ENCODE results near the gene VRK2.

The VRK2 gene

DNA sequence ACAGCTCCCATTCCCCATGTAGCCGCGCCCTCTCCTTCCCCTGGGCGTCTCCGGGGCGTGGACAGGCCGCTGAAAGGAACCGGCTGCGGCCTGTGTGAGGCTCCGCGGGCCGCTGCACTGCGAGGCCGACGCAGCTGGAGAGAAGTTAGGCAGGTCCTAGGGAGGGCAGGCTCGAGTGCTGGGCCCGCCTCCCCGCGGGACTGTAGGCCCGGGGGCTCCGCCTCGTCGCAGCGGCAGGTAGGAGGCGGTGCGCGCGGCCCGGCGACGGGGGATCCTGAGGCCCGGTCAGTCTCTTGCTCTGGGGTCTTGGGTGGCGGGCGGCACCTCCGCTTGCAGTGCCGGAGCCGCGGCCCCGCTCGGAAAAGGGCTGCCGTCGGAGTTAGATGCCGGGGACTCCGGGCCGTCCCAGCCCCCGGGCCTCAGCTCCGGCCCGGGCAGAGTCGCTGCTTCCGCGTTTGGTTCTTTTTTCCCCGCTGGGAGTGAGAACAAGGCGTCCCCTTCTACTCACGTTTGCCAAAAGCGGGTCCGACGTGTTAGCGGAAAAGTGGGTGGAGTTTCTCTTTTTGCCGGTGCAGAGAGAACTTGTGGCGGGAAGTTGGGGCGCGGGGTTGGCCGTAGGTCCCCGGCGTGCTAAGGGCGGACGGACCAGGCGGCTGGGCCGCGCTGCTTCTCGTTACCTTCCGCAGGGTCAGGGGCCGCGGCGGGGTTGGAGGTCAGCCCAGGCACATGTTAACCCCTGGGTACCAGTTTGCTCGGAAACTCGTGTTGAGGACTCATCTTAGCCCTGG, at the start of gene VRK2:
VRK2 (plus strand) TSS at position 222 of the 788 bp plus-strand sequence. CDS start 2,026 bp downstream, outside the sequence.
- peak; percentile 71 for DNase-seq (ENCODE audit: low read depth)

DNA sequence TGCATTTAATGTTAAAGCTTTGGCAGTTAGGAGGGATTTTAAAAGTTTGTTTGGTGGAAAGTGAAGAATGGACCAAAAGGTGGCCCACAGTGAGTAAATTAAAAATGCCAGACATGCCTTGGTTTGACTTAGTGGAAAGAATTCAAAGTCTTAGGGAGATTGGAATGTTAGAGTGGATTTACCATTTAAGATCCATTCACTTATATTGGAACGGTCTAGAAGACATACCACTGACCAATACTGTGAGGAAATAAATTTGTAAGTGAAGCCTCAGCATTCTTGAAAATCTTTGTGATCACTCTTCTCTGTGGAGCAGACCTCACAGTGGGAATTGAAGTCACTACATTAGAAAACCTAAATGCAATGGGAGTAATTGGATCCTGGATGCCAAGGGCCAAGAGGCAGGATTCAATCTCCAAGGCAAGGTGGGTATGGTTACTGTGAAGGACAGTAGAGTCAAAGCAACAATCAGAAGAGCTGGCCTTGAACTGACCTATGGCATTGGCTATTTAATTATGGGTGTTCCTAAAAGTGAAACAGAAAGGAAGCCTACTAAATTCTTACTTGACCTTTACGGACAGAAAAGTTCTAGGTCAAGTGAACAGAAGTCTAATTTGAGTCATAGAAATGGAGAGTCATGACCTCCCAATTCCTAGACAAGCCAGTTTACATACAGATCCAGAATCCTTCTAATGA, 40.2 kb upstream of the VRK2 start:
- no peak for DNase-seq (ENCODE audit: low read depth)

DNA sequence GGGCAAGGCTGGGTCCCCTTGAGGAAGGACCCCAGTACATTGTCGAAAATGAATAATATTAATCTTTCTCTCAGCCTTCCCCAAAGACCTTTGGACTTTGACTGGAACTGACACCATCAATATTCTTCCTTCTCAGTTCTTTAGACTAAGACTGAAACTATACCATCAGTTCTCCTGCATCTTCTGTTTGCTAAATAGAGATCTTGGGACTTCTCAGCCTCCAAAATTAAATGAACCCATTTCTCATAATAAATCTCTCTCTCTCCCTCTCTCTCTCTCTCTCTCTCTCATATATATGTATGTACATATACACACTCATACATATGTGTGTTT, 39.7 kb upstream of the VRK2 start:
- DNase-seq (ENCODE audit: low read depth): no peak

DNA sequence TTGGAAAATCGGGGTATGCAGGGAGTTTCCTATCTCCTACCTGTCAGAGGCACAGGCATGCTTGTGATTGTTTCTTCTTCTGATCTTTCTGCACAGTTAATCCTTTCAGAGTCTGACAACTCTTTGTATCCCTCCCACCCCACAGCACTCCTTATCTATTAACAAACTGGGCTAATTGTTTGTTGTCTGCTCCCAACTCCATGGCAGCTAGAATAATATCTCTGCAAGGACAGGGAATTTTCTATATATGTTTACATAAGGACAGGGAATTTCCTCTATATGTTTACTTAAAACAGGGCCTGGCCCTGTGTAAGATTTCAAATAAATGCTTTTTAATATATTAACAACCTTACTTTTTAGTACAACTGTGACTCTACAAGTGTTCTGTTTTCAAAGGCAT, 36.0 kb upstream of the VRK2 start:
- DNase-seq (ENCODE audit: low read depth): no peak

DNA sequence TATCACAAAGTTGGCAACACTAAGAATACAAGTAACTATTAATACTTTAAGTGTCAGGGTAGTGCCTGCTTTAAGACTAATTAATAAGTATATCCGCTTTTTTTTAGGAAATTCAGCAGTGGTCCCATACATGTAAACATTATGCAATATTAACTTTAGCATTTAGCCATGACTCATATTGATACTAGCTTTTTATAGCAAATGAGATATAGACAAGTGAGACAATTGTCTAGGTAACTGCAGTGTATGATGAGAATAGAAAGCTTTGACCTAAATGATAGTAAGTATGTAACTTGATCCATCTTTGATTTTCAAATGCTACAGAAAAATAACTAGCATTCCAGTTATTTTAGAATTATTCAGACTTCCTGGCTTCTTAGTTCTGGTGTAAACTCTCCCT, 27.4 kb upstream of the VRK2 start:
- no peak for DNase-seq (ENCODE audit: low read depth)

DNA sequence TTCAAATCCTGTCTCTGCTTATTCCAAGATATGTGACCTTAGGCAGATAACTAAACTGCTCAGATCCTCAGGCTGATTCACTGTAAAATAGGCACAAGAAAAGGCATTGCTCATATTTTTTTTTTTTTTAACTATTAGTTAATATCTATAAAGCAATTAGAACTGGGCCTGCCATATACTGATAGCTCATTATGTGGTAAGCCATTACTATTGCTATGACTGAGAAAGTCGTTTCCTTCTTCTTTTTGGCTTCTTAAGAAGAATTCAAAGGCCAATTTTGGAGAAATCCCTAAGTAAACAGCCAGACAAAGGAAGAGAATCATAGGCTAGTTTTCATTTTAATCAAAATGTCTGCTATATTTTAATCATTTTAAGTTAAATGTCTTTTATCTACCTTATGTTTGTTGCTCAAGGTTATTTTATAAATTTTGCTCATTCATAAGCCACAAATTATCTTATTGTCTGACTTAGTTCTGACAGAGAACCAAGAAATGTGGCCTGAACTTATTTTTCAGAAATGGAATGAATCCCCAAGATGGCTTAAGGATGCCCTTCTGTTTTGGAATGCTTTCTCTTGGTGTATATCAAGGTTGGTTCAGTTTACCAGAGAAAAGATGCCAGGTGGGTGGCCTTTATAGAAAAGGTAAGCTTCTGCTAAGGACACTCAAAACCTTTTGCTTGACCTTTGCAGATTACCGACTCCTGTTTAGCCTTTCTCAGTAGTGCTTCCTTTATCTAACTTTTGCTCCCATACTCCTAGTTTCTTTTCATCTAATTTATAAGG, 21.3 kb upstream of the VRK2 start:
- no peak for DNase-seq (ENCODE audit: low read depth)

DNA sequence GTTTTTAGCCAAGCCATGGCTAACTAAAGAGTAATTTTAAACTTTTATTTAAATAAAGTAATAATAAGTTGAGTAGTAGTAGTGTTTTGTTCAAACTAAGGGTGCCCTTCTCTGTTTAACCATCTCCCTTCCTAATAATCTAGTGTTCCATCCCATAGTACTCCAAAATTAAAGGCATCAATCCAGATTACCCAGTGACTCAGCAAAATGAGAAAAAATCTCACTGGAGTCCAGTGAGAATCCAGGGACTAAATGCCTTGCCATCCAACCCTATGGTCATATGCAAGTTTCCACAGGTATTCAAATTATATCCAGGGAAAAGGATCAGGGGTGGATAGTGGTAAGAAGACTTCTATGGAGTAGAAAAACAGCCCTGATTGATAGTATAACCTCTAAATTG, 19.6 kb upstream of the VRK2 start:
- DNase-seq (ENCODE audit: low read depth): no peak

DNA sequence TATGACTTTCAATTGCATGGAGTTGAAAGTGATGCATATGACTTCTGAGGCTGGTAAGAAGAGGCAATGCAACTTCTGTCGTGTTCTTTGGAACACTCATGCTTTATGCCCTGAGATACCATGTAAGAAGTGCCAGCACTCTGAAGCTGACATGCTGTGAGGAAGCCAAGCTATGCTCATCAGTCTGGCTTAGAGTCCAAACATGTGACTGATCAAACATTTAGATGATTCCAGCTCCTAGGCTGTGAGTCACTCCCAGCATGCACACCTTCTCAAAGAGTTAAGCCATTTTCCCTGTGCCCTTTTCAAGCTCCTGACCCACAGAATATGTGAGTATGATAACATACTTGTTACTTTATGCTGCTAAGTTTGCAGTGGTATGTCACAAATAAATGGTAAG, 15.8 kb upstream of the VRK2 start:
- no peak for DNase-seq (ENCODE audit: low read depth)

DNA sequence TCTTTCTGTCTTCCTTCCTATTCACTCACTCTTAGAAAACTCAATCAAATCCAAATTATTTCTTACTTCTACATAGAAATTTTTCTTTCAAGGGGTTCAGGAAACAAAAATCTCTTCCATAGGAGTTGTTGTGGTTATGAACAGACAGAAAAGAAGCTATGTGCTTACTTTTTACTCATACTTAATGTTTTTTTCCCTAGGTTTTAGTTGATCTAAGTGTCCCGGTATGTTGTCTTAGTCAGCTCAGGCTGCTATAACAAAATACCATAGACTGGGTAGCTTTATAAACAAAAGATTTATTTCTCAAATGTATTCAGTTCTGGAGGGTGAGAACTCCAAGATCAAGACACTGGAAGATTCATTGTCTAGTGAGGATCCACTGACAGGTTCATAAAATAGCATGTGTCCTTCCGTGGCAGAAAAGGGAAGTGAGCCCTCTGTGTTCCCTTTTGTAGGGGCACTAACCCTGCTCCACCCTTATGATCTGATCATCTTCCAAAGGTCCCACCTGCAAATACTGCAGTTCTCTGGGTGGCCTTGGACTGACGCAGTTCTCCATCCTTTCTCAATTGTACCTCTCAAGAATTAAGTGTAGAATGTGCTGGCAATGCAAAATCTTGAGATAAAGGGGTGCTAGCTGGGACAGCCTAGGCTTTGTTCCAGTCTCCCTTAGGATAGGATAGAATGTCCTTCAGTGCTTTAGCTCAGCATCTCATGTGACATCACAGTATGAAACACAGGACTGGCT, 14.4 kb upstream of the VRK2 start:
- no peak for DNase-seq (ENCODE audit: low read depth)

DNA sequence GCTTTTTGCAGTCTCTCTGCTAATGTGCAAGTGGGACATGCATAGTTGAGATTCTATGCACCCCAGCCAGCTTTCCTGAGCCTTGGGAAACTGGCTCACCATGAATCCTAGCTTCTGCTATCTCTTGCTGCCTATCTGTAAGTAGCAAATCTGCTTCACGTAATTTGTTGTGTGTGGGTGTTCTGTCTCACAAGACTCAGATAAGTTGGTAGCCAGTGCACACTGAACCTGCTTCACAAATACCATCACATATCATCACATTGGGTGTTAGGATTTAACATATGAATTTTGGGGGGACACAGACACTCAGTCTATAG, 13.9 kb upstream of the VRK2 start:
- DNase-seq (ENCODE audit: low read depth): no peak

DNA sequence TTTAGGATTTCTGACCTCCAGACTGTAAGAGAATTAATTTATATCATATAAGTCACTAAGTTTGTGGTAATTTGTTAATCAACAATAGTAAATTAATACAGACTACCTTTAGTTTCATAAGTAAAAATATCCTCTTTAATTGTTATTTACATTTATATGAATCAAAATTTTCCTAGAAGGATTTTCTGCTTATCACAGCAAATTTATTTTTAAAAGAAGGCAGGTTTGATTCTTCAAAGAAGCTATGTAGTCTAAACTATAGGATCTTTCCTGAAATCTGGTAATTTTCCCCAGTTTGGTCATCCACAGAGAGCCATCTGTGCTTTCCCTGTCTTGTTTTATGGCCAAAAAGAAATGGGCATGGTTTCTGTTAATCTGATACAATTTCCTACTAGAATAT, 13.1 kb upstream of the VRK2 start:
- DNase-seq (ENCODE audit: low read depth): no peak

DNA sequence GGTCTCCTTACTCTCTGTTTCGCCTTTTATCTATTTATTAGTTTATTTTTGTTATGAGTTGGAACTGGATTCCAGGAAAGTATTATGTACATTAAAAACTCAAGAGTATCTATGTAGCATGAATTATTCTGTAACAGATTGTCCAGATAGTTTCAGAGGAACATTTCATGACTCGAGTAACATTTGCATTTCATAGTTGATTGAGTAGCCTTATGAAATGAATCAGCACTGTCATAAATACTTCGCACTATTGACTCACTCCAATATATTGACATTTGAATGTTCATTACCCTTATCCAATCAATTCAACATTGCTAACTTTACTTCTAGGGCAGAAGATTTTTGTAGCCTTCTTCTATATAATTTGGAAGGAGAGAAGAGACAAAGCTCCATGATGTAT, 11.3 kb upstream of the VRK2 start:
- DNase-seq (ENCODE audit: low read depth): no peak

DNA sequence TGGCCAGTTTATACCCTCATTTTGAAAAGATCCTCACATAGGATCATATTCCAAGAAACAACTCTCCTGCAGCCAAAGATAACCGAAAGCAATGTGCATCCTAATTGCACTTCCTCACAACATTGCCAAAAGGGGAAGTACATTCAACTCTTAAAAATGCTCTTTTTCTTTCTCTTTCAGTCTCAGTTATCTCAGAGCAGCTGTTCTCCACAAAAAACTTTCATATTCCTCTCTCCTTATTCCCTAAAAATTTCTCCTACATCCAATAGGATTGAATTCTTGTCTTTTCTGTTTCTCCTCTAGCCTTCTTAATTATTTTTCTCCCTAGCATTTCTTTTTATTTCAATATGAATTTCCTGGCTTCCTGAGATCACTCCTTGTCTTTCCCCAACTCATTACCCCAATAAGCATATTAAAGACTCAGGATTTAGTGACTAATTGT, 7.4 kb upstream of the VRK2 start:
- DNase-seq (ENCODE audit: low read depth): no peak

DNA sequence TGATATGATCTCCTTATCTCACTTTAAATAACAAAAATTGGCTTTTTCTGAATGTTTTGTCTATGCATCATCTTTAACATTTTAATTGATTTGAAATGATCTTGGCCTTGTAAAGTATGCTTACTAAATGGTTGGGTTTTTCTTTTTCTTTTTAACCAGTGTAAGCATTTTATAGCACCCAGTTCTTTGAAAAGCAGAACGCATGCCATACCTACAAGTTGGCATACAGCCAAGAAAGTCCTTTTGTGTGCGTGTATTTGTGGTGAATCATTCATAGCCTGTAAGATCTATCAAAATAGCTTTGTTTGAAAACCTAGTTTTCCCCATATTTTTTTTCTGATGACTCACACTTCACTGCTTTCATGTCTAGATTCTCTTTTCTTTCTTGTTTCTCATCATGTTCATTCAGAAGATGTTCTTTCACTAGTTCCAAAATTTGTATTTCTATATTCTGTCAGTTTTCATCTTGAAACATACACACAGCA, 4.1 kb upstream of the VRK2 start:
- DNase-seq (ENCODE audit: low read depth): no peak

DNA sequence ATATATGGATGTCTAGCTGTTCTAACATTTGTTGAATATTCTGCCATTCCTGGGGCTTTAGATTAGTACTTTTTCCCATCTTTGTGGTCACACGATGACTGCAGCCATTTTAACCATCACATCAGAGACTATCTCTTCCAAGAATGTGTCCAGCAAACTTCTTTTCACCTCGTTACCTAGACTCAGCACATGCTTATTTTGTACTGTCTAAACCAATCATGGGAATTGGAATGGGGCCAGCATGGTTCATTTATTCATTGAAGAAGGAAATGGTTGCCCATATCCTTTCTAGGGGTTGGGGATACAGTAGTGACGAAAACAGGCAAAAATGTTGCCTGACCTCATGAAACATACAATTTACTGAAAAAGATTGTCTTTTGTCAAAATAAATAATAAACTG, 2.5 kb upstream of the VRK2 start:
- no peak for DNase-seq (ENCODE audit: low read depth)

DNA sequence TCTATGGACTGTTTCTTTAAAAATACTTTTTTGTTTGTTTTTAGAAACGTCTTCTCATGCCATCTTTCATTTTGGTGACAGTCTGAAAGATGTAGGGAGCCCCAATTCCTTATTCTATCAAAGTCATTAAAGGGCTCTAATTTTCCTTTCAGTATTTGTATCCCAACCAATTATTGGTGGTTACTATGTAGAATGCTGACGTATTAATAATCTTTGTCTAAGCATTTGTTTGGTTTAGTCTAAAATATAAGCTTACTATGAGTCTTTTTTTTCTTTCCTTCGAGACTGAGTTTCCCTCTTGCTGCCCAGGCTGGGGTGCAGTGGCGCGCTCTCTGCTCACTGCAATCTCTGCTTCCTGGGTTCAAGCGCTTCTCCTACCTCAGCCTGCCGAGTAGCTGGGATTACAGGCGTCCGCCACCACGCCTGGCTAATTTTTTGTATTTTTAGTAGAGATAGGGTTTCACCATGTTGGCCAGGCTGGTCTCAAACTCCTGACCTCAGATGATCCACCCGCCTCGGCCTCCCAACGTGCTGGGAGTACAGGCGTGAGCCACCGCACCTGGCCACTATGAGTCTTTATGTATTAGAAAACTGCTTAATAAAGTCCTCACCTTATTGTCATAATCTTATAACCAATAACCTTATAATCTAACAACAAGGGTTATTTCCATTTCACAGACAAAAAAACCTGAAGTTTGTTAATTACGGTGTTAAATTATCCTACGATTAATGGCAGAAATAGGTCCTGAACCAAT, 849 bp upstream of the VRK2 start:
- DNase-seq (ENCODE audit: low read depth): no peak

DNA sequence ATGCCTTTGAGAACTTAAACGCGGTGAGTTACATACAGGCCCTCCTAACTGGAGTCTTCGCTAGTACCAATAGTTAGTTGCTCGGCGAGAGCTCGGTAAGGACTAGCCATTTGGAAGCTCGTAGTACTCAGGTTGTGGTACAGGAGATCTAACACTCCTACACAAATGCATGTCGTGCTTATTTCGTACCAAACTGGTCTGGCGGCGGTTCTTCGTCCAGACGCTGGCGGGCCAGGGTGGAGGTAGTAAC, 346 bp upstream of the VRK2 start:
- DNase-seq (ENCODE audit: low read depth): no peak

DNA sequence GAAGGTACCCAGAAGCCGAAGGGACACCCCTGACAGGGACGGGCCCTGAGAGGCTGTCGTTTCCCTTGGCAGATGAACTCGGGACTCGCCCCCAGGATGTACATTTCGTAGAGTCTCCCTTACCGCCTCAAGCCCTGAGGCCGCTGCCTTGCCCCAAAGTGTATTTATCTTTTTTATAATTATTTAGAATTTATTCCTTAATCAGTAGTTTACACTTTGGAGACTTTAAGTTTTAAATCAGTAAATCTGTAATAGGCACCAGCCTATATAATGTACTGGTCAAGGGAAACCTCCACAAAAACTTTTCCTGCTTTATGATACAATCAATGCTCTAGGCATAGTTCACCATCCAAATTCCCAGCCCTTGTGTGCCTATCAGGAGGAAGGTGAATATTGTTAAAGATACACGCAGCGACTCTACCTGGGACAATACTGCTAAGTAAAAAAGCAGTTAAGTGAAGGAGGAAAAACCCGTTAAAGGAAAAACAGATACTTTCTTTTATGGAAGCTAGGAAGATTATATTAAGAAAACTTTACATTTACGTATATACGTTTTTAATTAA, 848 bp downstream of the VRK2 start:
- DNase-seq (ENCODE audit: low read depth): no peak

DNA sequence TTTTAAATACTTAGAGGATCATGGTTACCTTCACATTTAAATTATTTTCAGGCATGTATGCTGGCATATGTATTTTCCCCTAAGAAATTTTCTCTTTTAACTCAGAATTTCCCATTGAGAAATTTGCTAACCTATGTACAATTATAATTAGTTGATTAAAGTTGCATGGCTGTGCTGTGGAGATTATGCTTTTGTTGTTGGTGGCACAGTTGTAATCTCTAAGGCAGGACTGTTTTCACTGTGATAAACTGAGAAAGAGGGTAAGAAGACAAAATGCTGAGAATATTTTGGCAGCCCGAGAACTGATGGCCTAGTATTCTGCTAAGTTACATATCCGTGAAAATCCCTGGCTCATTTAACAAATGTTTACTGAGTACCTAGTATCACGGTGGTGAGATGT, 1.4 kb downstream of the VRK2 start:
- DNase-seq (ENCODE audit: low read depth): no peak

DNA sequence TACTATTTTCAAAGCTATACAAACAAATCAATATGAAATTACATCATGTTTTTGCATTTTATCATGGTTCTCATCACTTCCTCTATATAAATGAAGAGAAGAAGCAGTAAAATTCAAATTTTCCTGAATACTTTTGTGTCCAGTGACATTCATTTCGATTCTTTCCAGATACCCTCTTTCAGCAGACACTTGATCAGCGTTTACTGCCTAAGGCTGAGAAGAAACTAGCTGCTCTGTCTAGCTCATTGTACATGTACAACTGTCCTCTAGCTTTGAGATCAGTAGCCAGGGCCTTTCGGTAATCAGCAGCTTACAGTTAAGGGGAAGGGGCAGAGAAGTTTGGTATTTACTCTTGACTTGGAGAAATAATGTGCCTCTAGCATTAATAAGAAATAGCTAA, 4.8 kb downstream of the VRK2 start:
- DNase-seq (ENCODE audit: low read depth): no peak

DNA sequence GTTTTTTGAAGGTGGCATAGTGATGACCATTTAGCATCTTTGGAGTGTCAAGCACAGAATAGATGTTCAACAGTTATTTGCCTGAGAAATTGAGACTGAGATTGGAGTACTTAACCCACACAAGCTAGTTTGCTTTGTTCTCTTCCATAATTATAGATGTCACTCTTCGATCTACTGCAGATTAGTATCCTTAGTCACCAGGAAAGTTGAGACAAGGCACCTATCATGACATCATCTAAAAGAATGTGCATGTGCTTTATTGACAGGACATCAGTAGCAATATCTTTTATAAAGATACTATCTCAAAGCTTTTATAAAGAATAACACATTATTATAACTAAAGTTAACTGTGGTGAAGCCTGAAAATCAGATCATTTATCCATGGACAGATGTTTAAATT, 6.4 kb downstream of the VRK2 start:
- DNase-seq (ENCODE audit: low read depth): no peak

DNA sequence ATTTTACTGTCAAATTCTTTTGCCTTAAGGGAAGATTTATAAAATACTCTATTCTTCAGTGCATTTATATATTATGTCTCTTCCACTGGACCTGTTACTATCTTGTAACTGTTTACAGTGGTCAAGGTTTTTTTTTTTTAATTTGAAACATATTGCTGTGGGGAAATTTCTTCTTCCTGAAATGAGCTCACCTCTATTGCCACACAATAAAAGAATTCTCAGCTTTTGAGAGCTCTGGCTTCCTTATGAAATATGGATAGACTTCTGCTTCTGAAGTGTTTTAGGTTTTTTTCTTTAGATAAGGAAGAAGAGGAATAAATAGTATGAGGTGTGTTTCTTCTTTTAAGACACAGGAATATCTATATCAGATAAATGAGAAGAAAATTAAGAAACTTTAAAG, 7.7 kb downstream of the VRK2 start:
- no peak for DNase-seq (ENCODE audit: low read depth)
